ENCODE measurements around the gene PAAF1.

- TF ChIP-seq, protein P1, sequence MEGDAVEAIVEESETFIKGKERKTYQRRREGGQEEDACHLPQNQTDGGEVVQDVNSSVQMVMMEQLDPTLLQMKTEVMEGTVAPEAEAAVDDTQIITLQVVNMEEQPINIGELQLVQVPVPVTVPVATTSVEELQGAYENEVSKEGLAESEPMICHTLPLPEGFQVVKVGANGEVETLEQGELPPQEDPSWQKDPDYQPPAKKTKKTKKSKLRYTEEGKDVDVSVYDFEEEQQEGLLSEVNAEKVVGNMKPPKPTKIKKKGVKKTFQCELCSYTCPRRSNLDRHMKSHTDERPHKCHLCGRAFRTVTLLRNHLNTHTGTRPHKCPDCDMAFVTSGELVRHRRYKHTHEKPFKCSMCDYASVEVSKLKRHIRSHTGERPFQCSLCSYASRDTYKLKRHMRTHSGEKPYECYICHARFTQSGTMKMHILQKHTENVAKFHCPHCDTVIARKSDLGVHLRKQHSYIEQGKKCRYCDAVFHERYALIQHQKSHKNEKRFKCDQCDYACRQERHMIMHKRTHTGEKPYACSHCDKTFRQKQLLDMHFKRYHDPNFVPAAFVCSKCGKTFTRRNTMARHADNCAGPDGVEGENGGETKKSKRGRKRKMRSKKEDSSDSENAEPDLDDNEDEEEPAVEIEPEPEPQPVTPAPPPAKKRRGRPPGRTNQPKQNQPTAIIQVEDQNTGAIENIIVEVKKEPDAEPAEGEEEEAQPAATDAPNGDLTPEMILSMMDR (IDR thresholded peaks at IDR 0.05; ENCODE audit: low read depth, low read length, poor library complexity, severe bottlenecking), result no peak
- TF ChIP-seq EZH2phosphoT487 (IDR thresholded peaks at IDR 0.05; ENCODE audit: borderline replicate concordance, low read length), result no peak
Measured at GRCh38 chr11:73833067-73833466, 43.7 kb upstream of the PAAF1 start.

Data from DOHH2 (cell line).